Stimulated activated CD8-positive, alpha-beta memory T cell treated with anti-CD3 and anti-CD28 coated beads, Interleukin-15, amount 100 ng/mL, for 24 hours (primary cell): ENCODE results near the gene PRADC1.

Experiments
- DNase-seq: peaks from one replicate; pipeline ENCODE4 v3.0.0-alpha.2; 2020; ENCODE audit warnings: low read depth

Gene PRADC1

GRCh38 chr2:73258913-73259215 is 25.8 kb upstream of the PRADC1 start:
- DNase-seq: no peak

- no peak for DNase-seq
Observed at GRCh38 chr2:73258186-73258912, 25.3 kb upstream of the PRADC1 start.

- no peak for DNase-seq
Observed at GRCh38 chr2:73257425-73258125, 24.5 kb upstream of the PRADC1 start.

GRCh38 chr2:73257021-73257420 is 24.0 kb upstream of the PRADC1 start:
- no peak for DNase-seq

- no peak for DNase-seq
Observed at GRCh38 chr2:73256618-73256922, 23.5 kb upstream of the PRADC1 start.

GRCh38 chr2:73255907-73256617 is 23.0 kb upstream of the PRADC1 start:
- no peak for DNase-seq

- no peak for DNase-seq
Observed at GRCh38 chr2:73255007-73255644, 22.1 kb upstream of the PRADC1 start.

GRCh38 chr2:73254343-73255006 is 21.4 kb upstream of the PRADC1 start:
- DNase-seq: no peak

GRCh38 chr2:73253901-73254300 is 20.9 kb upstream of the PRADC1 start:
- no peak for DNase-seq

- DNase-seq: no peak
Observed at GRCh38 chr2:73253400-73253799, 20.4 kb upstream of the PRADC1 start.

- no peak for DNase-seq
Observed at GRCh38 chr2:73252238-73253027, 19.4 kb upstream of the PRADC1 start.

GRCh38 chr2:73250872-73251846 is 18.1 kb upstream of the PRADC1 start:
- no peak for DNase-seq

- DNase-seq: no peak
Observed at GRCh38 chr2:73249636-73250035, 16.6 kb upstream of the PRADC1 start.

GRCh38 chr2:73246850-73247249 is 13.8 kb upstream of the PRADC1 start:
- no peak for DNase-seq

- no peak for DNase-seq
Observed at GRCh38 chr2:73244580-73244979, 11.5 kb upstream of the PRADC1 start.

- no peak for DNase-seq
Observed at GRCh38 chr2:73243884-73244570, 11.0 kb upstream of the PRADC1 start.

GRCh38 chr2:73239776-73240175 is 6.7 kb upstream of the PRADC1 start:
- no peak for DNase-seq

GRCh38 chr2:73238976-73239375 is 5.9 kb upstream of the PRADC1 start:
- no peak for DNase-seq

- DNase-seq: no peak
Observed at GRCh38 chr2:73238149-73238548, 5.1 kb upstream of the PRADC1 start.

GRCh38 chr2:73237168-73237567 is 4.1 kb upstream of the PRADC1 start:
- DNase-seq: no peak
